ENCODE results near the gene PAPOLA.

GRCh38 chr14:96452684-96453083 lies 49.5 kb upstream of the PAPOLA start:
- no peak for TF ChIP-seq EP300 (IDR thresholded peaks at IDR 0.05; ENCODE audit: borderline replicate concordance)
- no peak for TF ChIP-seq RAD21 (IDR thresholded peaks at IDR 0.05; ENCODE audit: low read depth)
- TF ChIP-seq MAX (IDR thresholded peaks at IDR 0.05) = no peak
- TF ChIP-seq CREB1 (IDR thresholded peaks at IDR 0.05; ENCODE audit: low read depth) = no peak
